Measurements from ENCODE around the gene FCHO1. TPM values are rescaled to one million over a fixed set of nuclear protein-coding genes. Genes with fewer than 3 reads are reported as not detected.

The FCHO1 gene
- total RNA-seq, 2 experiments from 2014 or later = 85.6 to 107 TPM

DNA sequence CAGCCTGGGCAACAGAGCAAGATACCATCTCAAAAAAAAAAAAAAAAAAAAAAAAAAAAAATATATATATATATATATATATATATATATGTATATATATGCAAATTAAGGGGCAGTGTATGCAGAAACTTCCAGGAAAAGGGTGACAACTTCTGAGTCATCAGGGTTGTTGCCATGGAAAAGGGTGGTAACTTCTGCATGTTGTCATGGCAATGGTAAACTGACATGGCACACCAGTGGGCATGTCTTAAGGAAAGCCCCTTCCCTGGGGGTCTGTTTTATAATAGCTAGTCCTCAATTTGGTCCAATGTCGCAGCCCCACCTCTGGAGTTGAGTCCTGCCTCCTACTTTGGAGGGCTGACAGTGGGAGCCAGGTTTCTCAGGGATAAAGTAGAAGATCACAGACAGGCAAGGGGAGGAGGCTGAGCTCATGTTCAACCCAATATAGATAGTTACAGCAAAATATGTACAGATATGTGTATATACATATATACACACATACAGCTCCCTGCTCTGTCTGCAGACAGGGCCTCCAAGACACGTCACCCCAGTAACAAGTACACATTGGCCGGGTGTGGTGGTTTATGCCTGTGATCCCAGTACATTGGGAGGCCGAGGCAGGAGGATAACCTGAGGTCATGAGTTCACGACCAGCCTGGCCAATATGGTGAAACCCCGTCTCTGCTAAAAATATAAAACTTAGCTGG is 7.2 kb upstream of the FCHO1 start:
- H3K4me1 ChIP-seq (ENCODE audit: insufficient read depth, low read length, poor library complexity, severe bottlenecking) = peaks cover 51% of the 10 kb centered on the region
- DNase-seq (ENCODE audit: low spot score) = no peak
- CTCF ChIA-PET (ENCODE audit: unreplicated experiment) = no interaction called here

DNA sequence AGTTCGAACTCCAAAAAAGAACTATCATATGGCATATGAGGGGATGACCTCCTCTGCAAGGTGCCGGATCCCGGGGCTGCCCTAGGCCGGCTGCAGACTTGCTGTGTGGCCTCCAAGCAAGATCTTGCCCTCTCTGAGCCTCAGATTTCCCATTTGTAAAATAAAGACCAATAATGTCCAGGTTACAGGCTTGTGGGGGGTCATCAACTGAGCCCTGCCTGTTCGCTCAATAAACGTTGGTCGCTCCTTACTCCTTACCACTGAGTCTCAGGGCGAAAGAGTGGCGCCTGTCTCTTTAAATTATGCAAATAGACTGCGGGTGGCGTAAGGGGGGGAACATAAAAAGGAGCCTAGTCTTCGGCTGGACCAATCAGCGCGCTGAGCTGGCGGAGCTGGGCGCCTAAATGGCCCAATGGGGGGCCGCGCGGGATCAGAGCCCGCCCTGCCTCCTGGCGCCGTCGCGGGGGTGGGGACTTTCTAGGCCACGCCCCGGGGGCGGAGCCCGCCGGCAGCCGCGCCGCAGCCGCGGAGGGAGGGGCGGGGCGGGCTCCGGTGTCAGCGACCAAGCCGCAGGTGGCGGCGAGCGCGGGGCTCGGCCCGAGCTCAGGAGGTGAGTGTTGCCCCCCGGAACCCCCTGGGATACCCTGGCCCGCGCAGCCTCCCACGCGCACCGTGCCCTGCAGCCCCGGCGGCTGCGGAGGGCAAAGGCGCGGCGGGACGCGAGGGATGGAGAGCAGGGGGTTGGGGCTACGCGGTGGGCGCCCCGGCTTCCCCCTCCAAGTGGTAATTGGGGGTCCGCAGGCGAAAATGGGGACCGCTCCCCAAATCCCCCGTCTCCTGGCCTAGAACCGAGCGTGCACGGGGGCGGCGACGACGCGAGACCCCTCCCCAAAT is 3.8 kb upstream of the FCHO1 start:
- TF ChIP-seq, protein P1, sequence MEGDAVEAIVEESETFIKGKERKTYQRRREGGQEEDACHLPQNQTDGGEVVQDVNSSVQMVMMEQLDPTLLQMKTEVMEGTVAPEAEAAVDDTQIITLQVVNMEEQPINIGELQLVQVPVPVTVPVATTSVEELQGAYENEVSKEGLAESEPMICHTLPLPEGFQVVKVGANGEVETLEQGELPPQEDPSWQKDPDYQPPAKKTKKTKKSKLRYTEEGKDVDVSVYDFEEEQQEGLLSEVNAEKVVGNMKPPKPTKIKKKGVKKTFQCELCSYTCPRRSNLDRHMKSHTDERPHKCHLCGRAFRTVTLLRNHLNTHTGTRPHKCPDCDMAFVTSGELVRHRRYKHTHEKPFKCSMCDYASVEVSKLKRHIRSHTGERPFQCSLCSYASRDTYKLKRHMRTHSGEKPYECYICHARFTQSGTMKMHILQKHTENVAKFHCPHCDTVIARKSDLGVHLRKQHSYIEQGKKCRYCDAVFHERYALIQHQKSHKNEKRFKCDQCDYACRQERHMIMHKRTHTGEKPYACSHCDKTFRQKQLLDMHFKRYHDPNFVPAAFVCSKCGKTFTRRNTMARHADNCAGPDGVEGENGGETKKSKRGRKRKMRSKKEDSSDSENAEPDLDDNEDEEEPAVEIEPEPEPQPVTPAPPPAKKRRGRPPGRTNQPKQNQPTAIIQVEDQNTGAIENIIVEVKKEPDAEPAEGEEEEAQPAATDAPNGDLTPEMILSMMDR (conservative IDR thresholded peaks at IDR 0.05; ENCODE audit: low read length) = no peak
- no peak for TF ChIP-seq EZH2phosphoT487 (IDR thresholded peaks at IDR 0.05; ENCODE audit: borderline replicate concordance, low read depth, low read length)
- peaks cover 1% of the 10 kb centered on the region for H3K36me3 ChIP-seq (ENCODE audit: insufficient read depth, low read length)
- H2AFZ ChIP-seq (ENCODE audit: low read length) = peak overlapping the region; percentile 57; the same call in 1 of the 2 replicates
- intact Hi-C loops (cut with micrococcal nuclease; ENCODE audit: unreplicated experiment) = no loop called here
- peak overlapping the region; percentile 74 for H3K4me3 ChIP-seq (ENCODE audit: low read depth, low read length, poor library complexity, severe bottlenecking)
- no peaks in the 10 kb centered on the region for H4K20me1 ChIP-seq (ENCODE audit: insufficient read depth, low read length)
- no peaks in the 10 kb centered on the region for H3K9me2 ChIP-seq (ENCODE audit: insufficient read depth, low read length)
- peaks cover 40% of the 10 kb centered on the region for H3K79me2 ChIP-seq (ENCODE audit: insufficient read depth, low read depth, low read length)
- H3K9me3 ChIP-seq (ENCODE audit: low read length) = no peaks in the 10 kb centered on the region
- peak overlapping the region; percentile 82 for H3K4me2 ChIP-seq (ENCODE audit: low read length)
- peak overlapping the region; percentile 93 for H3K27ac ChIP-seq (ENCODE audit: low read depth, low read length, poor library complexity, severe bottlenecking)
- POLR2A ChIA-PET = interaction anchor here (1.0 kb wide), 1 partner anchor 9 kb away, joined by 3 read pairs; no protein-coding TSS in a partner anchor
- BruUV-seq (replicated peaks) = no TSS peak
- CTCF ChIA-PET (ENCODE audit: unreplicated experiment) = interaction anchor here (1.1 kb wide), 1 partner anchor 19 kb away, joined by 3 read pairs; no protein-coding TSS in a partner anchor
- peak; percentile 99 for DNase-seq (ENCODE audit: low spot score)
- peaks cover 49% of the 10 kb centered on the region for H3K4me1 ChIP-seq (ENCODE audit: insufficient read depth, low read length, poor library complexity, severe bottlenecking)

More for the DNA sequence above, 7.2 kb upstream of the FCHO1 start:
- no peak overlapping the region for H2AFZ ChIP-seq (ENCODE audit: low read length)
- BruUV-seq (replicated peaks) = no TSS peak
- no peaks in the 10 kb centered on the region for H3K9me2 ChIP-seq (ENCODE audit: insufficient read depth, low read length)
- no peaks in the 10 kb centered on the region for H4K20me1 ChIP-seq (ENCODE audit: insufficient read depth, low read length)
- peaks cover 10% of the 10 kb centered on the region for H3K36me3 ChIP-seq (ENCODE audit: insufficient read depth, low read length)
- peaks cover 14% of the 10 kb centered on the region for H3K79me2 ChIP-seq (ENCODE audit: insufficient read depth, low read depth, low read length)
- H3K4me3 ChIP-seq (ENCODE audit: low read depth, low read length, poor library complexity, severe bottlenecking) = no peak overlapping the region
- H3K4me2 ChIP-seq (ENCODE audit: low read length) = no peak overlapping the region
- no peak overlapping the region for H3K27ac ChIP-seq (ENCODE audit: low read depth, low read length, poor library complexity, severe bottlenecking)
- POLR2A ChIA-PET = interaction anchor here (0.6 kb wide), 1 partner anchor 496 kb away, joined by 5 read pairs; no protein-coding TSS in a partner anchor
- no peaks in the 10 kb centered on the region; the same call in 1 of the 2 replicates for H3K9me3 ChIP-seq (ENCODE audit: low read length)
- TF ChIP-seq, protein P1 (conservative IDR thresholded peaks at IDR 0.05; ENCODE audit: low read length) = no peak
- no peak for TF ChIP-seq EZH2phosphoT487 (IDR thresholded peaks at IDR 0.05; ENCODE audit: borderline replicate concordance, low read depth, low read length)
- intact Hi-C loops (cut with micrococcal nuclease; ENCODE audit: unreplicated experiment) = no loop called here

Measured in OCI-LY7 (cell line).